WTC11 (cell line): ENCODE data around the gene SP3. TPM values are rescaled to one million over a fixed set of nuclear protein-coding genes. Genes with fewer than 3 reads are reported as not detected.

Experiments
- ATAC-seq: fragments of 200-7000 bp; cut with Tn5 transposase; 2 replicates; pipeline ENCODE4 v1.10.0; 2021; ENCODE audit warnings: mild to moderate bottlenecking, moderate library complexity
- CTCF ChIA-PET: fragments of 300-600 bp; sonication (Branson Sonifier 250); formaldehyde crosslinking; loops from one replicate; lab custom pipeline; 2021; ENCODE audit warnings: antibody characterized with exemption; lab: Charles Lee
- POLR2A ChIA-PET: fragments of 350-600 bp; sonication (Branson Sonifier 250); formaldehyde crosslinking; loops from one replicate; lab custom pipeline; 2021; ENCODE audit warnings: antibody characterized with exemption; lab: Charles Lee
- DNase-seq: peaks from one replicate; pipeline ENCODE4 v3.0.0; 2021; ENCODE audit warnings: low spot score
- H3K27ac Mint-ChIP-seq: 2 replicates; pipeline ENCODE4 v1.8.0; 2021; ENCODE audit warnings: mixed read lengths
- H3K27me3 Mint-ChIP-seq: 2 replicates; pipeline ENCODE4 v1.8.0; 2021; ENCODE audit warnings: low read depth, mild to moderate bottlenecking, moderate library complexity, mixed read lengths
- H3K36me3 Mint-ChIP-seq: 2 replicates; pipeline ENCODE4 v1.8.0; 2021; ENCODE audit warnings: mixed read lengths
- H3K4me1 Mint-ChIP-seq: 2 replicates; pipeline ENCODE4 v1.8.0; 2022; ENCODE audit warnings: mixed read lengths
- H3K4me3 Mint-ChIP-seq: 2 replicates; pipeline ENCODE4 v1.8.0; 2021; ENCODE audit warnings: mild to moderate bottlenecking, moderate library complexity, mixed read lengths
- H3K9me3 Mint-ChIP-seq: 2 replicates; pipeline ENCODE4 v1.8.0; 2021; ENCODE audit warnings: mixed read lengths
- AFF4 ChIP-seq: sonication (generic); formaldehyde crosslinking; IDR thresholded peaks from 2 replicates; pipeline ENCODE4 v1.8.1; 2023; ENCODE audit warnings: mild to moderate bottlenecking, missing genetic modification reagents, borderline replicate concordance
- AR ChIP-seq: fragments of 250-450 bp; sonication (Bioruptor Pico); IDR thresholded peaks from 2 replicates; pipeline ENCODE4 v1.9.0; 2021; ENCODE audit warnings: mild to moderate bottlenecking
- GABPB1 ChIP-seq: sonication (generic); formaldehyde crosslinking; IDR thresholded peaks from 2 replicates; pipeline ENCODE4 v1.8.1; 2023; ENCODE audit warnings: mild to moderate bottlenecking, missing genetic modification reagents
- GTF2I ChIP-seq: fragments of 250-450 bp; sonication (Bioruptor Pico); conservative IDR thresholded peaks from 2 replicates; pipeline ENCODE4 v1.4.0; 2021; ENCODE audit warnings: mild to moderate bottlenecking
- MLX ChIP-seq: sonication (generic); formaldehyde crosslinking; IDR thresholded peaks from 2 replicates; pipeline ENCODE4 v1.8.1; 2023; ENCODE audit warnings: mild to moderate bottlenecking, missing genetic modification reagents, moderate library complexity
- NFE2L1 ChIP-seq: sonication (generic); formaldehyde crosslinking; IDR thresholded peaks from 2 replicates; pipeline ENCODE4 v1.8.1; 2023; ENCODE audit warnings: missing genetic modification reagents
- NR2C2 ChIP-seq: sonication (generic); formaldehyde crosslinking; IDR thresholded peaks from 2 replicates; pipeline ENCODE4 v1.8.0; 2022; ENCODE audit warnings: mild to moderate bottlenecking, missing genetic modification reagents
- NR3C1 ChIP-seq: sonication (generic); formaldehyde crosslinking; conservative IDR thresholded peaks from 2 replicates; pipeline ENCODE4 v1.8.1; 2023; ENCODE audit warnings: low read depth, mild to moderate bottlenecking, missing genetic modification reagents
- RORB ChIP-seq: fragments of 250-450 bp; sonication (Bioruptor Pico); IDR thresholded peaks from 2 replicates; pipeline ENCODE4 v1.9.0; 2021; ENCODE audit warnings: mild to moderate bottlenecking
- TEAD1 ChIP-seq: sonication (generic); formaldehyde crosslinking; IDR thresholded peaks from 2 replicates; pipeline ENCODE4 v1.8.0; 2022; ENCODE audit warnings: mild to moderate bottlenecking, missing genetic modification reagents
- TEAD4 ChIP-seq: sonication (generic); formaldehyde crosslinking; IDR thresholded peaks from 2 replicates; pipeline ENCODE4 v1.8.0; 2022; ENCODE audit warnings: mild to moderate bottlenecking, missing genetic modification reagents
- ZNF121 ChIP-seq: sonication (generic); formaldehyde crosslinking; IDR thresholded peaks from 2 replicates; pipeline ENCODE4 v1.8.0; 2023; ENCODE audit warnings: missing genetic modification reagents
- ZNF219 ChIP-seq: sonication (generic); formaldehyde crosslinking; IDR thresholded peaks from 2 replicates; pipeline ENCODE4 v1.8.0; 2023; ENCODE audit warnings: missing genetic modification reagents, mild to moderate bottlenecking, borderline replicate concordance
- ZNF263 ChIP-seq: sonication (generic); formaldehyde crosslinking; IDR thresholded peaks from 2 replicates; pipeline ENCODE4 v1.8.1; 2022; ENCODE audit warnings: low read depth, mild to moderate bottlenecking, moderate library complexity, missing genetic modification reagents
- ZNF281 ChIP-seq: sonication (generic); formaldehyde crosslinking; IDR thresholded peaks from 2 replicates; pipeline ENCODE4 v1.8.0; 2023; ENCODE audit warnings: mild to moderate bottlenecking, missing genetic modification reagents
- ZNF396 ChIP-seq: fragments of 250-450 bp; sonication (Bioruptor Pico); IDR thresholded peaks from 2 replicates; pipeline ENCODE4 v1.8.0; 2021; ENCODE audit warnings: mild to moderate bottlenecking, moderate library complexity, borderline replicate concordance
- total RNA-seq: library from RNA; stranded (reverse); gene quantifications from 3 replicates; pipeline ENCODE4 v1.2.3, GENCODE V29; 2021
- TF ChIP-seq, protein P1 (sequence below): sonication (generic); formaldehyde crosslinking; IDR thresholded peaks from 2 replicates; pipeline ENCODE4 v1.8.1; 2022; ENCODE audit warnings: low read depth, mild to moderate bottlenecking, moderate library complexity, missing genetic modification reagents, borderline replicate concordance
- TF ChIP-seq, protein P2 (sequence below): sonication (generic); formaldehyde crosslinking; IDR thresholded peaks from 2 replicates; pipeline ENCODE4 v1.8.0; 2023; ENCODE audit warnings: missing genetic modification reagents

The SP3 gene
- total RNA-seq, 1 experiment from 2014 or later = 88.5 TPM

- DNase-seq (no peak), ATAC-seq (no peak)
- Mint-ChIP-seq H3K27ac (peak overlapping the region; percentile 48), H3K27me3 (no peaks in the 10 kb centered on the region), H3K36me3 (peaks cover 6% of the 10 kb centered on the region), H3K4me1 (peaks cover 19% of the 10 kb centered on the region), H3K4me3 (no peak overlapping the region), H3K9me3 (no peaks in the 10 kb centered on the region)
- no peak for TF ChIP-seq NFE2L1 (CRISPR knock-in tag)
- no peak for TF ChIP-seq NR3C1 (CRISPR knock-in tag)
- TF ChIP-seq, protein P1, sequence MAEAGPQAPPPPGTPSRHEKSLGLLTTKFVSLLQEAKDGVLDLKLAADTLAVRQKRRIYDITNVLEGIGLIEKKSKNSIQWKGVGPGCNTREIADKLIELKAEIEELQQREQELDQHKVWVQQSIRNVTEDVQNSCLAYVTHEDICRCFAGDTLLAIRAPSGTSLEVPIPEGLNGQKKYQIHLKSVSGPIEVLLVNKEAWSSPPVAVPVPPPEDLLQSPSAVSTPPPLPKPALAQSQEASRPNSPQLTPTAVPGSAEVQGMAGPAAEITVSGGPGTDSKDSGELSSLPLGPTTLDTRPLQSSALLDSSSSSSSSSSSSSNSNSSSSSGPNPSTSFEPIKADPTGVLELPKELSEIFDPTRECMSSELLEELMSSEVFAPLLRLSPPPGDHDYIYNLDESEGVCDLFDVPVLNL = no peak
- no peak for TF ChIP-seq GABPB1 (CRISPR knock-in tag)
- no peak for TF ChIP-seq AFF4 (CRISPR knock-in tag)
- TF ChIP-seq, protein P2, sequence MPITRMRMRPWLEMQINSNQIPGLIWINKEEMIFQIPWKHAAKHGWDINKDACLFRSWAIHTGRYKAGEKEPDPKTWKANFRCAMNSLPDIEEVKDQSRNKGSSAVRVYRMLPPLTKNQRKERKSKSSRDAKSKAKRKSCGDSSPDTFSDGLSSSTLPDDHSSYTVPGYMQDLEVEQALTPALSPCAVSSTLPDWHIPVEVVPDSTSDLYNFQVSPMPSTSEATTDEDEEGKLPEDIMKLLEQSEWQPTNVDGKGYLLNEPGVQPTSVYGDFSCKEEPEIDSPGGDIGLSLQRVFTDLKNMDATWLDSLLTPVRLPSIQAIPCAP (CRISPR knock-in tag) = no peak
- no peak for TF ChIP-seq TEAD1
- no peak for TF ChIP-seq MLX (CRISPR knock-in tag)
- no peak for TF ChIP-seq TEAD4 (CRISPR knock-in tag)
- TF ChIP-seq AR (CRISPR knock-in tag) = no peak
- no peak for TF ChIP-seq ZNF263 (CRISPR knock-in tag)
- no peak for TF ChIP-seq ZNF219 (CRISPR knock-in tag)
- no peak for TF ChIP-seq RORB (CRISPR knock-in tag)
- no peak for TF ChIP-seq GTF2I (CRISPR knock-in tag)
- TF ChIP-seq NR2C2 = no peak
- no peak for TF ChIP-seq ZNF396 (CRISPR knock-in tag)
- no peak for TF ChIP-seq ZNF121 (CRISPR knock-in tag)
- TF ChIP-seq ZNF281 (CRISPR knock-in tag) = no peak
- ChIA-PET CTCF (no interaction called here), POLR2A (no interaction called here)
Observed at GRCh38 chr2:173934895-173935294, 30.3 kb downstream of the SP3 start.
